Measurements from ENCODE around the gene ZSCAN5A. TPM values are rescaled to one million over a fixed set of nuclear protein-coding genes. Genes with fewer than 3 reads are reported as not detected.
A peak's percentile ranks its signal among the peaks of the same experiment; 100 is the strongest.

The ZSCAN5A gene
- total RNA-seq, 1 experiment from 2014 or later: 10.4 TPM

GRCh38 chr19:56355517-56355916 lies 40.9 kb upstream of the ZSCAN5A start (continued):
- no peak for TF ChIP-seq ZNF317 (CRISPR knock-in tag; IDR thresholded peaks at IDR 0.05; ENCODE audit: borderline replicate concordance, low read depth)
- TF ChIP-seq FOXJ3 (CRISPR knock-in tag; IDR thresholded peaks at IDR 0.05; ENCODE audit: borderline replicate concordance): no peak
- no peak for TF ChIP-seq ZBTB43 (CRISPR knock-in tag; IDR thresholded peaks at IDR 0.05)

GRCh38 chr19:56351208-56351607 lies 36.6 kb upstream of the ZSCAN5A start:
- DNase-seq (ENCODE audit: low spot score) (peak; percentile 13), ATAC-seq (peak; percentile 71)
- H3K4me3 Mint-ChIP-seq: no peak overlapping the region
- POLR2A ChIA-PET: no interaction called here
- CTCF ChIA-PET: interaction anchor here (1.0 to 1.7 kb wide), 4 partner anchors 16 to 285 kb away, joined by 5 to 8 read pairs (median 6); no protein-coding TSS in a partner anchor
- peaks cover 31% of the 10 kb centered on the region for H3K4me1 Mint-ChIP-seq
- H3K27ac Mint-ChIP-seq: peak overlapping the region; percentile 21; the same call in 1 of the 2 replicates
- H3K9me3 Mint-ChIP-seq: no peaks in the 10 kb centered on the region
- H3K27me3 Mint-ChIP-seq (ENCODE audit: low read depth): no peaks in the 10 kb centered on the region
- no peaks in the 10 kb centered on the region for H3K36me3 Mint-ChIP-seq
- TF ChIP-seq CREB1 (CRISPR knock-in tag; IDR thresholded peaks at IDR 0.05) (no peak), USF1 (CRISPR knock-in tag; IDR thresholded peaks at IDR 0.05) (no peak), CDX4 (CRISPR knock-in tag; IDR thresholded peaks at IDR 0.05; ENCODE audit: borderline replicate concordance) (no peak), ATF1 (CRISPR knock-in tag; IDR thresholded peaks at IDR 0.05) (no peak), ARID4B (CRISPR knock-in tag; IDR thresholded peaks at IDR 0.05; ENCODE audit: borderline replicate concordance) (no peak)

GRCh38 chr19:56350416-56351045 lies 35.9 kb upstream of the ZSCAN5A start:
- H3K4me1 Mint-ChIP-seq: peaks cover 38% of the 10 kb centered on the region
- H3K36me3 Mint-ChIP-seq: no peaks in the 10 kb centered on the region
- H3K9me3 Mint-ChIP-seq: no peaks in the 10 kb centered on the region
- H3K4me3 Mint-ChIP-seq: no peak overlapping the region
- CTCF ChIA-PET: interaction anchor here (1.0 to 1.7 kb wide), 3 partner anchors 17 to 284 kb away, joined by 5 to 8 read pairs (median 6); no protein-coding TSS in a partner anchor
- POLR2A ChIA-PET: no interaction called here
- DNase-seq (ENCODE audit: low spot score) (peak; percentile 55), ATAC-seq (no peak)
- no peak overlapping the region for H3K27ac Mint-ChIP-seq
- H3K27me3 Mint-ChIP-seq (ENCODE audit: low read depth): no peaks in the 10 kb centered on the region
- TF ChIP-seq CTCF (IDR thresholded peaks at IDR 0.05) (peak; percentile 81), HMGA2 (CRISPR knock-in tag; IDR thresholded peaks at IDR 0.05) (peak; percentile 96), HMGXB4 (CRISPR knock-in tag; IDR thresholded peaks at IDR 0.05) (no peak)

All from WTC11 (cell line).